ENCODE data around the gene STX3. TPM values are rescaled to one million over a fixed set of nuclear protein-coding genes. Genes with fewer than 3 reads are reported as not detected.

STX3 gene
- total and polyA plus RNA-seq, 10 donors: 5.1 to 49.3 (median 27.8) TPM

- intact Hi-C loops (cut with DNase I; ENCODE audit: low total_unique reads): loop anchor here (2.0 to 10.0 kb wide), 2 partner anchors 46 to 136 kb away; partner anchors contain the start of genes PATL1 and STX3
- H3K9me3 ChIP-seq: no peaks in the 10 kb centered on the region
- DNase-seq: no peak
- H3K4me1 ChIP-seq: peaks cover 0 to 9% (median 3%) of the 10 kb centered on the region in 6 donors
- TF ChIP-seq, protein P1, sequence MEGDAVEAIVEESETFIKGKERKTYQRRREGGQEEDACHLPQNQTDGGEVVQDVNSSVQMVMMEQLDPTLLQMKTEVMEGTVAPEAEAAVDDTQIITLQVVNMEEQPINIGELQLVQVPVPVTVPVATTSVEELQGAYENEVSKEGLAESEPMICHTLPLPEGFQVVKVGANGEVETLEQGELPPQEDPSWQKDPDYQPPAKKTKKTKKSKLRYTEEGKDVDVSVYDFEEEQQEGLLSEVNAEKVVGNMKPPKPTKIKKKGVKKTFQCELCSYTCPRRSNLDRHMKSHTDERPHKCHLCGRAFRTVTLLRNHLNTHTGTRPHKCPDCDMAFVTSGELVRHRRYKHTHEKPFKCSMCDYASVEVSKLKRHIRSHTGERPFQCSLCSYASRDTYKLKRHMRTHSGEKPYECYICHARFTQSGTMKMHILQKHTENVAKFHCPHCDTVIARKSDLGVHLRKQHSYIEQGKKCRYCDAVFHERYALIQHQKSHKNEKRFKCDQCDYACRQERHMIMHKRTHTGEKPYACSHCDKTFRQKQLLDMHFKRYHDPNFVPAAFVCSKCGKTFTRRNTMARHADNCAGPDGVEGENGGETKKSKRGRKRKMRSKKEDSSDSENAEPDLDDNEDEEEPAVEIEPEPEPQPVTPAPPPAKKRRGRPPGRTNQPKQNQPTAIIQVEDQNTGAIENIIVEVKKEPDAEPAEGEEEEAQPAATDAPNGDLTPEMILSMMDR (IDR thresholded peaks at IDR 0.05 in 8 of 11, conservative IDR thresholded peaks at IDR 0.05 in 3 of 11): no peak
- TF ChIP-seq POLR2A (IDR thresholded peaks at IDR 0.05) (no peak), POLR2AphosphoS5 (IDR thresholded peaks at IDR 0.05) (no peak)
- H3K36me3 ChIP-seq: peaks cover 0 to 95% (median 31%) of the 10 kb centered on the region in 6 donors
- no peaks in the 10 kb centered on the region for H3K27me3 ChIP-seq (replicated peaks in 1 of 7)
- H3K4me3 ChIP-seq: no peak overlapping the region
- WGBS, 5 donors: 73 to 90% (median 80%) methylated on average over 2 of the region's 2 CpGs
- no peak overlapping the region for H3K27ac ChIP-seq
Observed at GRCh38 chr11:59801160-59801706, 46.1 kb downstream of the STX3 start.

DNA sequence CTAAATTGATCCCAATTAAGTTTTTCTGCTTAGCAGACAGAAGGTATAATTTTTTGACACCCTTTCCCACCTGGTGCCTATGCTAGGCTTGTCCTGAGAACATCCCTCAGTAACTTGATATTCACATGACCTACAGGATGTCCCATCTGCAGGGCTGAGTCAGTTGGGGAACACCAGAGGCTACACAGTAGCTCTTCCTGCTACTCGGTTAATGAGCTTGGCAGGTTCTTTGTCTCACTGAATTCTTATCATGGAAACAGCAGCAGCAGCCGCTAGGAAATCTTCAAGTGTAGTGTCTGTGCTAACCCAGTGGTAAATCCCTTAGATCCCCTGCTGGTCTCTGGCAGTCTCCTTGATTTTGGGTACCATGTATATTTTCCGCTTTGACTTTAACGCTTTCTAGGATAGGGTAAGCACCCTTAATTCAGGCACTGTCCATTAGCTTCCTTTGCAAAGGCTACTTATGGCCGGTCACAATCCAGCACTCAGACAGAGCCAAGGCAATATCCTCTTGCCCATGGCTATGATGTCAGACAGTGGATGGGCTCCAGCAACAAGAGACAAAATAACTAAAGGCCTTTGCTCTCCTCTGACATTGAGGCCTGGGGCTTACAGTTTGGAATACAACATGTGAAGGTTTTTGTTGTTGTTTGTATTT is 46.9 kb downstream of the STX3 start:
- peak overlapping the region in 2 of 8 donors; percentile 4 to 14 for H3K27ac ChIP-seq
- H3K36me3 ChIP-seq: peaks cover 0 to 95% (median 37%) of the 10 kb centered on the region in 6 donors
- peaks cover 0 to 9% (median 3%) of the 10 kb centered on the region in 6 donors for H3K4me1 ChIP-seq
- H3K27me3 ChIP-seq (replicated peaks in 1 of 7): no peaks in the 10 kb centered on the region
- no peaks in the 10 kb centered on the region for H3K9me3 ChIP-seq
- intact Hi-C loops (cut with DNase I; ENCODE audit: low total_unique reads): loop anchor here (2.0 to 10.0 kb wide), 2 partner anchors 47 to 137 kb away; partner anchors contain the start of genes PATL1 and STX3
- DNase-seq: no peak
- 66 to 76% (median 72%) methylated on average over 5 of the region's 5 CpGs for WGBS, 5 donors
- TF ChIP-seq, protein P1 (IDR thresholded peaks at IDR 0.05 in 8 of 11, conservative IDR thresholded peaks at IDR 0.05 in 3 of 11): no peak
- no peak for TF ChIP-seq POLR2A (IDR thresholded peaks at IDR 0.05)
- TF ChIP-seq POLR2AphosphoS5 (IDR thresholded peaks at IDR 0.05): no peak
- H3K4me3 ChIP-seq: no peak overlapping the region

- TF ChIP-seq POLR2AphosphoS5 (IDR thresholded peaks at IDR 0.05) (no peak), POLR2A (IDR thresholded peaks at IDR 0.05) (no peak)
- TF ChIP-seq, protein P1 (IDR thresholded peaks at IDR 0.05 in 8 of 11, conservative IDR thresholded peaks at IDR 0.05 in 3 of 11): peak; percentile 37 to 77 (median 55)
- no peak overlapping the region for H3K4me3 ChIP-seq
- no peaks in the 10 kb centered on the region for H3K9me3 ChIP-seq
- peak overlapping the region in 1 of 8 donors; percentile 14 for H3K27ac ChIP-seq
- peaks cover 0 to 9% (median 3%) of the 10 kb centered on the region in 6 donors for H3K4me1 ChIP-seq
- intact Hi-C loops (cut with DNase I; ENCODE audit: low total_unique reads): loop anchor here (10.0 kb wide), 1 partner anchor 138 kb away; the partner anchor contains the start of gene PATL1
- DNase-seq: no peak
- H3K36me3 ChIP-seq: peaks cover 0 to 95% (median 38%) of the 10 kb centered on the region in 6 donors
- H3K27me3 ChIP-seq (replicated peaks in 1 of 7): no peaks in the 10 kb centered on the region
- 34 to 52% (median 50%) methylated on average over 4 of the region's 4 CpGs for WGBS, 5 donors
Observed at GRCh38 chr11:59802639-59803176, 47.5 kb downstream of the STX3 start.

DNA sequence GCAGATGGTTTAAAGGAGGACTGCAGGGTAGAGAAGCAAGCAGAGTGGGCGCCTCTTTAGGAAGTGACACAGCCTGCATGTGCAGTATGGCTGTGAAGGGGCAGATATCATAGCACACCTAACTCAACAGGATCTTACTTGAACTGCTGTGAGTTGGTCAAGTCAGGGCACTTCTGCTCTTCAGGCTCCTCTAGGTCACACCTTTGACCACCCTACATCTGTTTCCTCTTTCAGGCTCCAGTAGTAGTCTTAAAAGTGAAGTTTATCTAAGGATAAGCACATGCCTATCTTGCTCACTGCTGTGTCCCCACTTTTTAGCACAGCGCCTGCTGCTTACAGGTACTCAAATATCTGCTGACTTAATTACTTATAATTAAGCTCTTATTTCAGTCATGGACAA is 48.9 kb downstream of the STX3 start:
- no peak for TF ChIP-seq POLR2AphosphoS5 (IDR thresholded peaks at IDR 0.05)
- TF ChIP-seq, protein P1 (IDR thresholded peaks at IDR 0.05 in 8 of 11, conservative IDR thresholded peaks at IDR 0.05 in 3 of 11): no peak
- no peak for TF ChIP-seq POLR2A (IDR thresholded peaks at IDR 0.05)
- Histone ChIP-seq H3K4me1 (peaks cover 0 to 16% (median 6%) of the 10 kb centered on the region in 6 donors), H3K36me3 (peaks cover 0 to 95% (median 44%) of the 10 kb centered on the region in 6 donors), H3K4me3 (no peak overlapping the region), H3K27ac (no peak overlapping the region), H3K27me3 (replicated peaks in 1 of 7) (no peaks in the 10 kb centered on the region), H3K9me3 (no peaks in the 10 kb centered on the region)
- WGBS, 5 donors: 79 to 89% (median 85%) methylated on average over 2 of the region's 2 CpGs
- intact Hi-C loops (cut with DNase I; ENCODE audit: low total_unique reads): loop anchor here (10.0 kb wide), 1 partner anchor 139 kb away; the partner anchor contains the start of gene PATL1
- DNase-seq: no peak

Data from spleen (tissue), 11 donors.